ENCODE results near the gene GPD2.

GPD2 gene

DNA sequence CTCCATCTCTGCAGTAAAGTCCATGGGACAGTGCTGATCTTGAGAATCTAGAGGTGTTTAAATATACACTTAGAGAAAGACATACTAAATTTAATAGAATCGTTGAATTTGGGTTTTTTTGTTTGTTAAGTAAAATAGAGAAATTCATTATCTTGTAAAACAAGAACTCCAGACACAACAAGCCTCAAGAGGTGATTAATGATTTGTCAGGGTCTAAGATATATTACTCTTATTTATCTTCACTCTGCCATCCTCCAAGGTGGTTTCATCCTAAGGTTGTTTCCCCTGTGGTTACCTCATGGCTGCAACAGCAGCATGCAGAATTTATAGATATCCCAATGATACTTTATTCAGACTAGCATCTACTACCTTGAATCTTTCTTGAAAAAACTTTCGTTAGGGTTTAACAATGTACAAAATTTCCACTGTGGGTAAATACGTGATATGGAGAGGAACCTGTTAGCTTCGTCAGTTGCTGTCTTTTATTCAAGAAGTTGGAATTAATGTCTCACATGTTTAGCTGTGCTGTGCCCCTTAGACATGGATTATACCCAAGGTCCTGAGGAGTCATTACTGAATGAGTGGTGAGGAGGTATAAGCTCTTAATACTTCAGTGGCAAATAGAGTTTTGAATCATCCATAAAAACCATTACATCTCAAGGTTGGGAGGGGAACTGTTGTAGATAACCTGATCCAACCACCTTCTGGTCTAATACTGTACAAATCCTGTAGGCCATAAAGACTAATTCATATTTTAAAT is 128.0 kb downstream of the GPD2 start:
- TF ChIP-seq, protein P1, sequence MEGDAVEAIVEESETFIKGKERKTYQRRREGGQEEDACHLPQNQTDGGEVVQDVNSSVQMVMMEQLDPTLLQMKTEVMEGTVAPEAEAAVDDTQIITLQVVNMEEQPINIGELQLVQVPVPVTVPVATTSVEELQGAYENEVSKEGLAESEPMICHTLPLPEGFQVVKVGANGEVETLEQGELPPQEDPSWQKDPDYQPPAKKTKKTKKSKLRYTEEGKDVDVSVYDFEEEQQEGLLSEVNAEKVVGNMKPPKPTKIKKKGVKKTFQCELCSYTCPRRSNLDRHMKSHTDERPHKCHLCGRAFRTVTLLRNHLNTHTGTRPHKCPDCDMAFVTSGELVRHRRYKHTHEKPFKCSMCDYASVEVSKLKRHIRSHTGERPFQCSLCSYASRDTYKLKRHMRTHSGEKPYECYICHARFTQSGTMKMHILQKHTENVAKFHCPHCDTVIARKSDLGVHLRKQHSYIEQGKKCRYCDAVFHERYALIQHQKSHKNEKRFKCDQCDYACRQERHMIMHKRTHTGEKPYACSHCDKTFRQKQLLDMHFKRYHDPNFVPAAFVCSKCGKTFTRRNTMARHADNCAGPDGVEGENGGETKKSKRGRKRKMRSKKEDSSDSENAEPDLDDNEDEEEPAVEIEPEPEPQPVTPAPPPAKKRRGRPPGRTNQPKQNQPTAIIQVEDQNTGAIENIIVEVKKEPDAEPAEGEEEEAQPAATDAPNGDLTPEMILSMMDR (IDR thresholded peaks at IDR 0.05; ENCODE audit: borderline replicate concordance, control extremely low read depth, extremely low read depth, insufficient read depth, missing control alignments) = no peak
- no peak for DNase-seq (ENCODE audit: low spot score)
- in situ Hi-C loops (cut with MboI; ENCODE audit: low sequenced_read_pairs, unreplicated experiment) = no loop called here

DNA sequence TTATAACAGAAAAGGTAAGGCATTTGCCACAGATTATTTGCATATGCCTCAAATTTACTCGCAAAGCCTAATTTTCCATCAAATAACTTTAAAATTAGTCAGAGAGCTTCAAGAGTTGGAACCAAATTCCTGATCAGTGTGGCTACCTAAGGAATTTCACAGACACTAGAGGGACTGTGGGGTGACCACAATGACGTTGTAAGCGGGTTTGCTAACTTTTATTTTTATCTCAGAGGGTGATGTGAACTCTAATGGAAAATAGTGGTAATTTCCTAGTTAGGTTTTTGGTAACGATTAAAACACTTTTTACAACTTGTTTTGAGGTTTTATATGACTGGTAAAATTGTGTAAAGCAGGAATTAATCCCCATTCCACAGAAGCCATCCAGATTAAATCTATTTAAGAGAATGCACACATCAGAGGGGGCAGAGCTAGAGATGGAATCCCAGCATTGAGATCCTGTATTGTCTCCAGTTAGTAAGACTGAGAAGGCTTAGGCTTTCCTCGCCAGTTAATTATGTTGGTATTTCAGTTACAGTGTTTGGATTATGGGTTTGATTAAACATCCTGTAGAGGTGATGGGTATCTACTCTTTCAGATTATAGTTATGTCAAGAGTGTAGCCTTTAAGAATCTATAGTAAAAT is 129.0 kb downstream of the GPD2 start:
- no peak for DNase-seq (ENCODE audit: low spot score)
- TF ChIP-seq, protein P1 (IDR thresholded peaks at IDR 0.05; ENCODE audit: borderline replicate concordance, control extremely low read depth, extremely low read depth, insufficient read depth, missing control alignments) = no peak
- in situ Hi-C loops (cut with MboI; ENCODE audit: low sequenced_read_pairs, unreplicated experiment) = no loop called here

DNA sequence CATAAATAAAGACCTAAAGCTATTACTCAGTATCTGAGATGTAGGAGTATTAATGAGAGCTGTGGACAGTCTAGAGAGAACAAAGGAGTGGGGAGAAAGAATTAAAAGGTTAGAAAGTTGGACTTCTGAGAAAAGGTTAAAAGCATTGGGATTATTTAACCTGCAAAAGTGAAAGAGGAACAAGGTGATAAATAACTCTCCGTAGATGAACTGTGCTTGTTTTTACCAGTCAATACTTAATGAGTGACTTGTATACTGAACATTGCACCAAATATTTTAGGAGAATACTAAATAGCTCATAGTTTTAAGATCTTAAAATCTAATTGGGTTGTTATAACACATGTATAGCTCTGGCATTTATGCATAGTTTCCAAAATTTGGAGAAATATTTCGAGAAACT is 137.5 kb downstream of the GPD2 start:
- DNase-seq (ENCODE audit: low spot score) = no peak
- in situ Hi-C loops (cut with MboI; ENCODE audit: low sequenced_read_pairs, unreplicated experiment) = no loop called here
- TF ChIP-seq, protein P1 (IDR thresholded peaks at IDR 0.05; ENCODE audit: borderline replicate concordance, control extremely low read depth, extremely low read depth, insufficient read depth, missing control alignments) = no peak

DNA sequence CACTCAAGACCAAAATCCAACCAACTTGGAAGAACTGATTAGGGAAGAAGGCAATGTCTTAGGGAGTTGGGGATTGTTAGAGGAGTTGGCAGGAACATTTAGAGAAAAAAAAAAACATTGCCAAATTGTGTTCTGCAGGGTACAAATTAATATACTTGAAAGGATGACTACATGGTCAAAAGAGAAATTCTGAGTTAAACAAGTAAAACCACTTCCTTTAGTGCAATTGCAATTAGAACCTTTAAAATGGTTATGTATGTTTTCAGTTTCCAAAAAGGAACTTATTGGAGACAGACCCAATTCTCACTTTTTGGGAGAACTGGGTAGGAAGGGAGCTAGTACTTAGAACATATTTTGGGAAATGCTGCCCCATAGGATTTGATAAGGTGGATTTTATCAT is 137.9 kb downstream of the GPD2 start:
- TF ChIP-seq, protein P1 (IDR thresholded peaks at IDR 0.05; ENCODE audit: borderline replicate concordance, control extremely low read depth, extremely low read depth, insufficient read depth, missing control alignments) = no peak
- in situ Hi-C loops (cut with MboI; ENCODE audit: low sequenced_read_pairs, unreplicated experiment) = no loop called here
- no peak for DNase-seq (ENCODE audit: low spot score)

DNA sequence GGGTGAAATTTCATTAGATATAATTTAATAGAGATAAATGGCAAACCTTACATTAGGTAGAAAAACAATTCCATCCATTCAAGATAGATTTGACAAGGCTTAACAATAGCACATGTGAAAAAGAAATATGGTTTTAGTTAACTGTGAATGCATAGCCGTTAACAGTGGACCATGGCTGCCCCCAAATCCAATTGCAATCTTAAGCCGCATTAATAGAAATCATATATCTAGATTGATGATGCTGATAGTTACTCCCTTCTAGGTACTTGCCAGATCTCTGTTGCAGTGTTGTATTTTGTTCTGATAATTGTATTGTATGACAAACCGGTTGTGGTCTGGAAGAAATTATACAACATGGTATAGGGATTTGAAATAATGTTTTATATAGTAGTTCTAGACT is 139.8 kb downstream of the GPD2 start:
- TF ChIP-seq, protein P1 (IDR thresholded peaks at IDR 0.05; ENCODE audit: borderline replicate concordance, control extremely low read depth, extremely low read depth, insufficient read depth, missing control alignments) = no peak
- in situ Hi-C loops (cut with MboI; ENCODE audit: low sequenced_read_pairs, unreplicated experiment) = loop anchor here (25.0 kb wide), 1 partner anchor 611 kb away; no protein-coding TSS in a partner anchor
- DNase-seq (ENCODE audit: low spot score) = no peak

DNA sequence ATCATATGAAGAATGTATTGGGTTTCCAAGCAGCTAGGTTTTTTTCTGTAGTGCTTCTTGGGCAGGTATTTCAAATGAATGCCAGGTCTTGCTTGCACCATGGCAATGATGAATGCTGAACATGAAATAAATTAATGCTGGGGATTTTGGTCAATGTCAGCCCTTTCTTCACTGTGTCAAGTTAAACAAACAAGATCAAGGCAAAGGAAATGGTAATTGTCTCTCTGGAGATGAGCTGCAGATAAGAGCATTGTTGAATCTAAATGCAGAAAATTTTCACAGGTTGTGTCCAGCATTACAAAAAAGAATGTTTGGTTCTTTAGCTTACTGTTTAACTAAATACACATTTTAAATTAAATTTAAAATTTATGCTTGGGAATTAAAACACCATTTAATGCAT is 144.3 kb downstream of the GPD2 start:
- TF ChIP-seq, protein P1 (IDR thresholded peaks at IDR 0.05; ENCODE audit: borderline replicate concordance, control extremely low read depth, extremely low read depth, insufficient read depth, missing control alignments) = no peak
- DNase-seq (ENCODE audit: low spot score) = no peak
- in situ Hi-C loops (cut with MboI; ENCODE audit: low sequenced_read_pairs, unreplicated experiment) = loop anchor here (10.0 to 25.0 kb wide), 2 partner anchors 236 to 607 kb away; no protein-coding TSS in a partner anchor

All from GM13976 (cell line).